GM23248 (cell line): Measurements from ENCODE around the gene STK16. TPM values are rescaled to one million over a fixed set of nuclear protein-coding genes. Genes with fewer than 3 reads are reported as not detected.

ENCODE experiments used
- DNase-seq: peaks from one replicate; pipeline ENCODE4 v3.0.0-alpha.2; 2015
- H2AFZ ChIP-seq: fragments of 200-600 bp; sonication (generic); 2 replicates; pipeline ENCODE4 v1.6.1; 2016; ENCODE audit warnings: antibody characterized with exemption
- H3F3A ChIP-seq: fragments of 200-600 bp; sonication (generic); 2 replicates; pipeline ENCODE4 v1.6.1; 2016; ENCODE audit warnings: mild to moderate bottlenecking, antibody characterized with exemption, mixed run types; ENCODE audit not compliant: insufficient read depth
- H3K27ac ChIP-seq: fragments of 200-600 bp; sonication (generic); 2 replicates; pipeline ENCODE4 v1.5.1; 2016; ENCODE audit warnings: mild to moderate bottlenecking
- H3K27me3 ChIP-seq: fragments of 200-600 bp; sonication (generic); replicated peaks from 2 replicates; pipeline ENCODE4 v1.6.1; 2016; ENCODE audit warnings: mild to moderate bottlenecking; ENCODE audit not compliant: insufficient read depth
- H3K36me3 ChIP-seq: fragments of 200-600 bp; sonication (generic); 2 replicates; pipeline ENCODE4 v1.6.1; 2016; ENCODE audit warnings: low read depth, mild to moderate bottlenecking
- H3K4me1 ChIP-seq: fragments of 200-600 bp; sonication (generic); 2 replicates; pipeline ENCODE4 v1.6.1; 2016; ENCODE audit warnings: mild to moderate bottlenecking; ENCODE audit not compliant: insufficient read depth
- H3K4me2 ChIP-seq: fragments of 200-600 bp; sonication (generic); one replicate; pipeline ENCODE4 v1.6.1; 2016; ENCODE audit warnings: mild to moderate bottlenecking; ENCODE audit not compliant: unreplicated experiment
- H3K4me3 ChIP-seq: fragments of 200-600 bp; sonication (generic); 2 replicates; pipeline ENCODE4 v1.5.1; 2016; ENCODE audit warnings: mild to moderate bottlenecking
- H3K79me2 ChIP-seq: fragments of 200-600 bp; sonication (generic); 2 replicates; pipeline ENCODE4 v1.6.1; 2016; ENCODE audit warnings: mild to moderate bottlenecking; ENCODE audit not compliant: insufficient read depth
- H3K9ac ChIP-seq: fragments of 200-600 bp; sonication (generic); 2 replicates; pipeline ENCODE4 v1.6.1; 2016; ENCODE audit warnings: mild to moderate bottlenecking
- H3K9me2 ChIP-seq: fragments of 200-600 bp; sonication (generic); 2 replicates; pipeline ENCODE4 v1.6.1; 2016; ENCODE audit warnings: mixed run types, mild to moderate bottlenecking, moderate library complexity; ENCODE audit not compliant: insufficient read depth
- H3K9me3 ChIP-seq: fragments of 200-600 bp; sonication (generic); one replicate; pipeline ENCODE4 v1.6.1; 2017; ENCODE audit warnings: low read depth
- H4K20me1 ChIP-seq: fragments of 200-600 bp; sonication (generic); 2 replicates; pipeline ENCODE4 v1.6.0; 2016; ENCODE audit not compliant: insufficient read depth
- EZH2 ChIP-seq: fragments of 200-600 bp; sonication (generic); IDR thresholded peaks from 2 replicates; pipeline ENCODE4 v1.6.1; 2018; ENCODE audit warnings: antibody characterized with exemption, mild to moderate bottlenecking; ENCODE audit not compliant: insufficient read depth, poor library complexity, severe bottlenecking
- EZH2phosphoT487 ChIP-seq: fragments of 200-600 bp; sonication (generic); IDR thresholded peaks from 2 replicates; pipeline ENCODE4 v1.6.1; 2018; ENCODE audit warnings: antibody characterized with exemption, moderate library complexity, mild to moderate bottlenecking, low read depth; ENCODE audit not compliant: insufficient read depth
- WGBS, 2 experiments: methylation state at CpG; one replicate each; pipeline ENCODE4 v1.1.6; 2015 to 2017; ENCODE audit warnings: low lambda C conversion rate in 2 of 2, low coverage in 1 of 2; ENCODE audit errors: missing lambda C conversion rate in 2 of 2; 5-methylcytosine and 5-hydroxymethylcytosine counted together
- in situ Hi-C: fragments of 300-500 bp; cut with MboI; formaldehyde crosslinking; loops from 2 replicates; pipeline ENCODE4 v1.15.0; 2020
- polyA plus RNA-seq: library from polyadenylated mRNA; unstranded; fragments of >200 nt; fragmentation: Nextera tagmentation; extraction: Ambion mirVana; gene quantifications from 2 replicates; pipeline ENCODE4 v1.2.1, GENCODE V29; 2016
- total RNA-seq: library from RNA; depleted of rRNA; stranded (reverse); fragments of >200 nt; shearing (Covaris generic); gene quantifications from 2 replicates; pipeline ENCODE4 v1.2.3, GENCODE V29; 2014

Gene STK16
- total and polyA plus RNA-seq, 2 experiments from 2014 or later: 7.2 to 16.0 TPM

DNA sequence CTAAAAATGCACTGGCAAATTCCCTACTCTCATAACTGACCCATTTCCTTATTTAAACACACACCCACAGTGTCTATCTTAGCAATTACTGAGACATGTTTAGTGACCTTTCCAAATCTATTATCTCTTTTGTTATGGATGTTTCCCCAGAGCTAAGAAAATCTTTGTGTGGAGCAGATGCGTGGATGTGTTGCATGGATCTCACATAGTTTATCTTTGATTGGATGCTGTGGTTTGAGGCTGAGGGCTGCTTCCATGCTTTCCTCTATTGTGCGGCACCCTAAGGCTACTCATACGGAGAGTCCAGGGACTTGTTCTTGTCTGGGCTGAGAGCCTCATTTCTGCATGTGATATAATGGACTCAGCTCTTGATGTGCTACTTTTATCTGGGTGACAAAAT, 10.9 kb upstream of the STK16 start:
- DNase-seq: no peak
- Histone ChIP-seq H3F3A (peaks cover 11% of the 10 kb centered on the region; the same call in 1 of the 2 replicates), H3K36me3 (peaks cover 52% of the 10 kb centered on the region), H3K9me2 (no peaks in the 10 kb centered on the region), H3K4me1 (peaks cover 10% of the 10 kb centered on the region; the same call in 1 of the 2 replicates), H3K4me3 (no peak overlapping the region), H3K9ac (no peak overlapping the region), H3K79me2 (peaks cover 36% of the 10 kb centered on the region), H4K20me1 (no peaks in the 10 kb centered on the region), H3K27me3 (no peaks in the 10 kb centered on the region), H3K4me2 (no peak overlapping the region), H3K9me3 (no peaks in the 10 kb centered on the region), H2AFZ (no peak overlapping the region), H3K27ac (no peak overlapping the region)
- in situ Hi-C loops: no loop called here
- WGBS, 2 experiments: 99 to 100% methylated on average over 3 of the region's 3 CpGs
- no peak for TF ChIP-seq EZH2
- TF ChIP-seq EZH2phosphoT487: no peak

DNA sequence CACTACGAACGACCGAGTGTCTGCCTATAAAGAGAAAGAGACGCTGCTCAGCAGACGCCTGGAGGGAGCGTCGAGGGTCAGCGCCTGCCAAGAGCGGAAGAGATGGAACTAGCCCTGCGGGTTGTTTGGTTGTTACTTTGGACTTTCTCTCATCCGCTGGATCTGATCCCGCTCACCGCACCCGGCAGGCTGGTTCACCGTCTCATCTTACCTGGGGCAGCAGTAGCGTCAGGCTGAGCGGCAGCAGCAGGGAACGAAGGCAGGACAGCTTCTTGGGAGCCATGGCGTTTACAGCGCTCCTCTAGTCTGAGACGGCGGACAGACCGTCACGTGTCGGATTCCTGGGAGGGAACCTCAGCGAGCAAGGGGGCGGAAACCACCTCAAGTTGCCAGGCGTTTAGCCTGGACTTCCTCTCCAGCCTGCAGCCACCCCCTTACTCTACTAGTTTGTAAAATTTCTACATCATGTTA, 2.0 kb upstream of the STK16 start:
- Histone ChIP-seq H3K27me3 (no peaks in the 10 kb centered on the region), H2AFZ (no peak overlapping the region)

DNA sequence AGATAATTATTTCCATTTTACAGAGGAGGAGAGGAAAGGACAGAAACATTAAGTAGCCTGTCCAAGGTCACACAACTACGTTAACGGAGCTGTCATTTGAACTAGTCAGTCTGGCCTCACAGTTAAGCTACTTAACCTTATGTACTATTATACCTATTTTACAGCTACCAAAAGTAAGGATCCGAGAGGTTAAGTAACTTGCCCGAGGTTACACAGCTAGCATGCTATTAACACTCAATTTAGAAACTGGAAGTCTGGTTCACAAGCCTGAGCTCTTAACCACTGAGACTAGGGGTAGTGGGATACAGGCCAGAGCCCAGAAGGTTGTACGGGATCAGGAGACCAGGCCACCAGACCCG, 511 bp upstream of the STK16 start:
- Histone ChIP-seq H3K9ac (peak overlapping the region; percentile 98), H3K4me1 (peaks cover 28% of the 10 kb centered on the region), H4K20me1 (no peaks in the 10 kb centered on the region), H3K27ac (peak overlapping the region; percentile 86), H3F3A (peaks cover 26% of the 10 kb centered on the region), H3K36me3 (no peaks in the 10 kb centered on the region), H3K9me2 (no peaks in the 10 kb centered on the region), H3K9me3 (no peaks in the 10 kb centered on the region), H3K4me3 (peak overlapping the region; percentile 91), H2AFZ (peak overlapping the region; percentile 89), H3K79me2 (peaks cover 34% of the 10 kb centered on the region), H3K4me2 (peak overlapping the region; percentile 94), H3K27me3 (no peaks in the 10 kb centered on the region)
- DNase-seq: no peak
- TF ChIP-seq EZH2 (no peak), EZH2phosphoT487 (no peak)
- 35 to 37% methylated on average over 6 of the region's 6 CpGs for WGBS, 2 experiments
- in situ Hi-C loops: no loop called here

More for the DNA sequence above, 2.0 kb upstream of the STK16 start:
- H3K9me2 ChIP-seq: no peaks in the 10 kb centered on the region
- DNase-seq: no peak
- no peak for TF ChIP-seq EZH2phosphoT487
- TF ChIP-seq EZH2: no peak
- peaks cover 34% of the 10 kb centered on the region for H3K79me2 ChIP-seq
- no peaks in the 10 kb centered on the region for H4K20me1 ChIP-seq
- no peaks in the 10 kb centered on the region for H3K9me3 ChIP-seq
- peaks cover 17% of the 10 kb centered on the region for H3K4me1 ChIP-seq
- H3K9ac ChIP-seq: no peak overlapping the region
- no peak overlapping the region for H3K4me2 ChIP-seq
- WGBS, 2 experiments: 56 to 63% methylated on average over 28 of the region's 28 CpGs
- H3K36me3 ChIP-seq: no peaks in the 10 kb centered on the region
- no peak overlapping the region for H3K4me3 ChIP-seq
- no peak overlapping the region for H3K27ac ChIP-seq
- peaks cover 13% of the 10 kb centered on the region for H3F3A ChIP-seq
- in situ Hi-C loops: no loop called here

DNA sequence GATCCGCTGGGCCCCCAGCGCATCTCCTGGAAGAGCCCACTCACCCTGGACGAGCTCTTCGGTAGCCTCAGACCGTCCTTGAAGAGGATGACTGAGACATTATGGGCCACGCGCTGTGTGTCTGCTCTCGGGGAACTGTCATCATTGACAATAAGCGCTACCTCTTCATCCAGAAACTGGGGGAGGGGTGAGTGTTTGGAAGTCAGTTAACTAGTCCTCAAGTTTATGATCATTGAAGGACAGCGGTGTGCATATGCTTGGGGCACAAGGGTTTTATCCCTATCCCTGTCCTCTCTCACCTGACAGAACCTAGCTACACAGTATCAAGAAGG, 586 bp downstream of the STK16 start:
- H3K4me3 ChIP-seq: peak overlapping the region; percentile 91
- H3K4me1 ChIP-seq: peaks cover 35% of the 10 kb centered on the region
- H2AFZ ChIP-seq: peak overlapping the region; percentile 89
- H3K27me3 ChIP-seq: no peaks in the 10 kb centered on the region
- in situ Hi-C loops: no loop called here
- TF ChIP-seq EZH2phosphoT487 (no peak), EZH2 (no peak)
- peaks cover 34% of the 10 kb centered on the region for H3K79me2 ChIP-seq
- H3K9ac ChIP-seq: peak overlapping the region; percentile 98
- peak; percentile 49 for DNase-seq
- peak overlapping the region; percentile 86 for H3K27ac ChIP-seq
- peak overlapping the region; percentile 94 for H3K4me2 ChIP-seq
- WGBS, 2 experiments: 11 to 15% methylated on average over 10 of the region's 10 CpGs
- H4K20me1 ChIP-seq: no peaks in the 10 kb centered on the region
- no peaks in the 10 kb centered on the region for H3K36me3 ChIP-seq
- peaks cover 37% of the 10 kb centered on the region for H3F3A ChIP-seq
- no peaks in the 10 kb centered on the region for H3K9me3 ChIP-seq
- H3K9me2 ChIP-seq: no peaks in the 10 kb centered on the region

DNA sequence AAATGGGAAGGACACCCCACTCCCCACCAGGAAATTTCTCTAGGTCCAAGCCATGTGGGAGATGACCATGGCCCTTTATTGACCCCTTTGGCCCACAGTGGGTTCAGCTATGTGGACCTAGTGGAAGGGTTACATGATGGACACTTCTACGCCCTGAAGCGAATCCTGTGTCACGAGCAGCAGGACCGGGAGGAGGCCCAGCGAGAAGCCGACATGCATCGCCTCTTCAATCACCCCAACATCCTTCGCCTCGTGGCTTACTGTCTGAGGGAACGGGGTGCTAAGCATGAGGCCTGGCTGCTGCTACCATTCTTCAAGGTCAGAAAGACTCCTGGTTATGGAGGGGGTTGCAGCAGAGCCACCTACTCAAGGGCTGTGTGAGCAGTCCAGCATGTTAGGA, 1.3 kb downstream of the STK16 start:
- 97 to 98% methylated on average over 10 of the region's 10 CpGs for WGBS, 2 experiments
- no peaks in the 10 kb centered on the region for H3K36me3 ChIP-seq
- no peak for DNase-seq
- H3K9me3 ChIP-seq: no peaks in the 10 kb centered on the region
- H3K4me2 ChIP-seq: peak overlapping the region; percentile 94
- no peak overlapping the region for H3K27ac ChIP-seq
- peaks cover 38% of the 10 kb centered on the region for H3F3A ChIP-seq
- TF ChIP-seq EZH2phosphoT487 (no peak), EZH2 (no peak)
- no peaks in the 10 kb centered on the region for H4K20me1 ChIP-seq
- no peaks in the 10 kb centered on the region for H3K9me2 ChIP-seq
- no peak overlapping the region for H2AFZ ChIP-seq
- peak overlapping the region; percentile 98 for H3K9ac ChIP-seq
- in situ Hi-C loops: no loop called here
- H3K27me3 ChIP-seq: no peaks in the 10 kb centered on the region
- peaks cover 35% of the 10 kb centered on the region for H3K4me1 ChIP-seq
- peak overlapping the region; percentile 91 for H3K4me3 ChIP-seq
- H3K79me2 ChIP-seq: peaks cover 34% of the 10 kb centered on the region
